Left hindlimb (tissue), 1 donor: ENCODE results near the gene C3orf20.

Experiments used
- DNase-seq: peaks from one replicate; pipeline ENCODE4 v3.0.0-alpha.2; 2018

The C3orf20 gene

DNA sequence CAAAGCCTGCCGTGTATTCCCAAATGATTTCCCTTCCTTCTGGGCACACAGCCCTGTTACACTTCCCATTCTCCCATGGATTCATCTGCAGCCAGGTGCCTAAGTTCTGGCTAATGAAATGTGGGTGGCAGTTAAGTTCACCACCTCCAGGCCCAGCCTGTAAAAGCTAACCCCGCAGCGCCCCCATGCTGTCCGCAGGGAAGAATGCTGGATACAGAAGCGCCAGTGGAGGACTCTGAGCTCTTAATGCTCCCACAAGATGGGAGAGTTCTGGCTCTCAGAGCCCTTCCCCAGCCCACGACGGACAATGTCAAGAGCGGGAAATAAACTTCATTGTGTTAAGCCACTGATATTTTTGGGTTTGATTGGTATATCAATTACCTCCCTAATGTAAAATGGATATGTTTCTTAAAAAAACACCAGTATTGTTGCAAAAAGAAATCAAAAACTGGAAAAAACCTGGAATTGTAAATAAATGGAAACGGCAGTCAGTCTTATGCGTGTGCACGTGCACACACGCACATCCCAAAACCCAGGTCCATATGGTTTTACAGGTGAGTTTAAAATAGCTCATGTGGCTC, 106.1 kb downstream of the C3orf20 start:
- DNase-seq = no peak

DNA sequence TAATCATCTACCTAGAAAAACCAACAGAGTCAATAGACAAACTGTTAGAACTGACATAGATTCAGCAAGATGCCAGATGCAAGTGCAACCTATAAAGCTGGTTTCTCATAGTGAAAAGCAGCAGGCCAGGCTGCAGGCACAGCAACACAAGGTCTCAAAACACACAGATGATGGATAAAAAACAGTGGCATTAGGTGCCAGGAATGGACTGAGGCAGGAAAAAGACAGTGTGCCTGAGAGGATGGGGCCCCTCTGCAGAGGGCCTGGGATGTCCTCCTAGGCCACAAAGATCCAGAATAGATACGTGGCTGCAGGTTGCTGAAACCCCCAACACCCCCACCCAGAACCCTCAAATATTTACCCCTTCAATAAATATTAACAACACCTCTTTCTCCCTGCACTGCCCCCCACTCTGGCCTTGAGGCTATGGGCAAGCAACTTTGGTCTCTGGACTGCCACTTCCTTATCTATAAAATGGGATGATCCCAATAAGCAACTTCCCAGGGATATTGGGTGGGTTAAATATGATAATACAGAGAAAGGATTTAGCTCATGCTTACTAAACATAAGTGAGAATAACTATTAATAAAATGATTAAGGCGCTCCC, 108.6 kb downstream of the C3orf20 start:
- DNase-seq = no peak

DNA sequence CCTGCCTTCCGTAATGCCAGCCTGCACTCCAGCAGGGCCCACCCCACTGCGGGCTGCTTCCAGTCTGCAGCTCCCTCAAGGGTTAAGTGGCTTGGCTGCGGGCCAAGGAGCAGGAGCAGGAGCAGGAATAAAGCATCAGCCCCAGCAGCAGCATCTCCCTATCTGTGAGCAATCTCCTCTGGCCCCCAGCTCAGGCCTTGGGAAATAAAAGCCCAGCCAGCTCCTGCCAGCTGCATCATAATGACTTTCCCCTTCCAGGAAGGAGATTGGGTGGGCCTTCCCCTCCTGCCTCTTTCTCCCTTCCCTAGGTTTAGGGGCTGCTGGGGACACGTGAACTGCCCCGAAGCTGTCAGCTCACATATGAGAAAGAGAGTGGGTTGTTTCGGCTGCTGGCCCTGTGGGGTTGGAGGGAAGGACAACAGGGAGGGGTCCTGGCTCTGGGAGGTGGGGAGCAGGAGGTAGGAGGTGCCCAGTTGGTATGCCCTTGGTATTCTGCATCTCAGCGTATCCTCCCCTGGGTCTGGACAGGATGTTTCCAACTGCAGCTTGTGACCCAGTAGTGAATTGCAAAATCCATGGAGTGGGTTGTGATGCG, 109.2 kb downstream of the C3orf20 start:
- DNase-seq = no peak

DNA sequence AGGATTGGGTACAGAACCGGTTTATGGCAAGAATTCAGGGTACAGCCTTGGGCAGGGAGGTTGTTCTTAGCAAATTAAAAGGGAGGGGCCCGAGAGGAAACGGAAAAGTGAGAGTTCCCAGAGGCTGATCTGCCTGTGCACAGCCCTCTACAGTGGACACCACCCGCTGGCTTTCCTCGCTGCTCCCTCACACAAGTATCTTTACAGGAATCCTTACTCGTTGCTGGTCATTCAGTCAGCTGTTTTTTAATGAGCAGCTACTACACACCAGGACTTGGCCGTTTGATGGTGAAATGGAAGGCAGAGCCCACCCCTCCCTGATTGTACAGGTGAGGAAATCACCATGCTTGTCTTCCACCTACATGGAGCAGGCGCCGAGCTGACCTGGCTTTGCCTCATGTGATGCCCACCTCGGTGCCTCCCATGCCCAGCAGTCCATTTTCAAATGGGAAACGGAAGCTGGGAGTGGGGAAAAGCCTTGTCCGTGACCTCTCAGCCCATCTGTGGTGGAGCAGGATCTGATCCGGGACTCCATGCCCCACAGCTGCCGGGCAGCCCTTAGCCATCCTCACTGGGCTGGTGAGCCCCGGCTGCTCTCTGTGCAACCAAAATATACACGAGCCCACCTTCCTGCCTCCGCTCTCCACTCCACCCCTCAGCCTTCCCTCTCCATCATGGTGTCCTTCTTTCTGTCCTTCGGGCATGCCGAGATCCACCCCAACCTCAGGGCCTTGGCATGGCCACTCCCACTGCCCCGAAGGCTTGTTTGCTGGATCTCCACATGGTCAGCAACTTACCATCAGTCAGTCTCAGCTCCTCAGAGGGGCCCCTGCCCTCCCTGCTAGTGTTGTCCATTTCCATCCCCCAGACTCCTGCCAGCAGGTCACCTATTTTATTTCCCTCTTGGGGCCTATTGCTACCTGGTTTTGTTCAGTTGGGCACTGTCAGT, 110.5 kb downstream of the C3orf20 start:
- DNase-seq = no peak

DNA sequence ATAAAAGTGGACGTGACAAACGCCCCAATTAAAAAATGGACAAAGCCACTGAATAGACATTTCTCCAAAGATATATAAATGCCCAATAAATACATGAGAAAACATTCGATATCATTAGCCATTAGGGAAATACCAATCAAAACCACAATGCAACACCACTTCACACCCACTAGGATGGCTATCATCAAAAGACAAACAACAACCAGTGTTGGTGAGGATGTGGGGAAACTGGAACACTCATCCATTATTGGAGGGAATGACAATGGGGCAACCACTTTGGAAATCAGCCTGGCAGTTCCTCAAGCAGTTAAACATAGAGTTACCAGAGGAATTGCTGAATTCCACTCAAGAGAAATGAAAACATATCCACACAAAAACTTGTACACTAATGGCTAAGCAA, 111.4 kb downstream of the C3orf20 start:
- DNase-seq = no peak

DNA sequence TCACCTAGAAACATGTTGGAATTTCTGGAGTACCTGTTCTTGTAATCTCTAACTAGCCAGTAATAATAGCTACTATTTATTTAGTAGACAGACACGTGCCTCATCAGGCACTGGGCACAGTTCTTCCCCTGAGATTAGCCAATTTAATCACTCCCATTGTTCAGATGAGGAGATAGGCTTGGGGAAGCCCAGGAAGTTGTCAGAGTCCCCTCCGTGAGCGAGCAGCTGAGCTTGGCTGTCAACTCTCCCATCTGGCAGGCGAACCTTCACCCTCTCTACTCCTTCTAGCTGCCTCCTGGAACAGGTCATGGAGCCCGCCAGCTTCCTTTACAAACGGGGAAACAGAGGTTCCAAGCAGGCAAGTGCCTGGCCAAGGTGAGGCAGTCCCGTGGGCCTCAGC, 112.7 kb downstream of the C3orf20 start:
- no peak for DNase-seq

DNA sequence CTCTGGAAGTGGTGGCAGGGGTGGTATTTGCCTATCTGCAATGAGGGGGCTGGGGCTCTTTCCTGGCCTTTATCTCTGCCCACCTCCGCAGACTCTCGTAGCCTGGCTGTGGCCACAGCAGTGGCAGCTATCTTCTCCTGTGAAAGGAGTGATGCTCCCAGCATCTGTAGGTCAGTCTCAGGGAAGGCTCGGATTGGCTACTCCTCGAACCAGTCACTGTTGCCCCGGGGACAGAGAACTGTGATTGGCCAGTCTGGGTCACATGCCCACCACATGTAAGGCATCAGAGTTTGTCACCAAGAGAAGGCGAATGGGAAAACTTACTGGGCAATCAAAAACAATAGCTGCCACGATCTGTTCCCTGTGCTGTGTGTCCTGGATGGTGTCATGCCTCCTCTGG, 113.7 kb downstream of the C3orf20 start:
- no peak for DNase-seq

DNA sequence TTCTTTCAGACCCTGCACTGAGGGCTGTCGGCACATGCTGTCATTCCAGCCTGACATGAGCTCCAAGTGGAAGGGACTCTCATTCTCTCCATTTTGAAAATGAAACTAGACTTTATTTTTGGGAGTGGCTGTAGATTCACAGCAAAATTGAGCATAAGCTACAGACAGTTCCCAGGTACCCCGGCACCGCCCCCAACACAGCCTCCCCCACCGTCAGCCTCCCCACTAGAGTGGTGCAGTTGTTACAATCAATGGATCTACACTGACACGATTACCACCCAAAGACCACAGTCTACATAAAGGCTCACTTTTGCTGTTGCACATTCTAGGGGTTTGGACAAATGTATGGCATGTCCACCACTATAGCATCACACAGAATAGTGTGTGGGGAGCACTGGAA, 114.3 kb downstream of the C3orf20 start:
- DNase-seq = no peak

DNA sequence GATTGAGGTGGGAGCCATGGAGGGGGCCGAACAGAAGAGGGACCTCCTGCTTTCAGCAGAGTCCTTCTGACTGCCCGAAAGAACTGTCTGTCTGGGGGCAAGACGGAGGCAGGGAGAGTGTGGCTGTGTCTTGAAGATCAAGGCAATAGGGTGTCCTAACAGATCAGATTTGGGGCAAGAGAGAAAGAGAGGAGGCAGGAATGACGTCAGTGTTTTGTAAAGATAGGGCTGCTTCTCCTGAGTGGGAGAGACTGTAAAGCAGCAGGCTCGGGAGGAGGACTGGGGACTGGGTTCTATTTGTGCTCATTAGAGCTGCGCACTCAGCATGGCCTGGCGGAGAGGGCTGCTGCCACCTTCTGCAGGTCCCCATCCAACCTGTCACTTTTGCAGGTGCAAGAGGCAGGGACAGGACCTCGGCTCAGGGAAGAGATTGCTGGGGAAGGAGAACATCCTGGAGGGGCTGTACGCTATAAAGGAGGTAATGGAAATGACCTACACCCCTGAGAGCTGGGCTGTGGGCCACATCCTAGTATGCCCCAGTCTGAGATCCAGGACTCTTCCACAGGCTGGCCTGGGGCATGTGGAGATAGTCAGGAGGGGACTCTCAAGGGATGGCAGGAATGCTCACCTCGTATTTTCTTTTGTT, 114.8 kb downstream of the C3orf20 start:
- DNase-seq = no peak

DNA sequence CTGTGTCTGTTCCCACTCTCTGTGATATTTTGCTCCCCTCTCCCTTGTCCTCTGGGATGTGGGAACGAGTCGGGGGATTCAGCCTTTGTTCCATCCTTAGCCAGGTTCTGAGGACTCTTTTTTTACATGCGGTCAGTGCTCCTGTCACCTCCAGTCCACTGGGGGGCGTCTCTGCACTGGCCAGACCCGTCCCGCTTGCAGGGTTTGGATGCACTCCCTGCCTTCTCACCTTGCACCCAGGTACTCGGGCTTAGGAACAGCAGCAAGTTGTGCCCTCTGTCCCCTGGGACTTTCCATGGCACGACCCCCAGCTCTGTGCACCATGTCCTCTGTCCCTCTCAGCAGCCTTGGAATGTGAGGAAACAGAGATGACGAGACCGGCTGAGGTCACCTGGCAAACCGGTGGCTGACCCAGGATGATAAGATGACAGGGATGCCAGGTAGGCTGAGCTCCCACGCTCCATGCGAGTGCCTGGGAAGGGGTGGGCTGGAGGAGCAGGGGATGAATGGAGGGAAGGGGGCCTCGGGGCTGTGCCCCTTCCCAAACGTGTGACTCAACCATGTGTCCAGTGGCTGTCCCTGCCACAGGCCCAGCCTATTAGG, 116.5 kb downstream of the C3orf20 start:
- peak; percentile 58 for DNase-seq

DNA sequence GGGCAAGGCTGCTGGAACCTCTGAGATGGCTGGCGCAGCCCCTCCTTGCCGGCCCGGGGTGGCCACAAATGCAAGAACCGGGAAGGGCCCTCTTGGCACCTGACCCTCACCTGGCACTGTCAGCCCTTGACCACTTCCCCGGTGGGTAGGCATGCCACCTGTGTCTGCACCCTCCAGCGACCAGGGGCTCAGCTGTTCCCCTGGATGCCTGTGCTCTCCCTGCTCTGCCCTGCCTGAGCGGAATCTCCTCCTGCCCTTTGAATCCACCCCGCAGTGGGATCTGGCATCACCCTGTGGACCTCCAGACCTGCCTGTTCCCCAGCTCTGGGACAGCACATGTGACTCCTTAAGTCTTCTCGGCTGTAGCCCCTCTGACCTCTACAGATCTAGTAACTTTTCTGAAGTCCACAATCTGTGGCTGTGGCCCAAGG, 117.8 kb downstream of the C3orf20 start:
- no peak for DNase-seq

DNA sequence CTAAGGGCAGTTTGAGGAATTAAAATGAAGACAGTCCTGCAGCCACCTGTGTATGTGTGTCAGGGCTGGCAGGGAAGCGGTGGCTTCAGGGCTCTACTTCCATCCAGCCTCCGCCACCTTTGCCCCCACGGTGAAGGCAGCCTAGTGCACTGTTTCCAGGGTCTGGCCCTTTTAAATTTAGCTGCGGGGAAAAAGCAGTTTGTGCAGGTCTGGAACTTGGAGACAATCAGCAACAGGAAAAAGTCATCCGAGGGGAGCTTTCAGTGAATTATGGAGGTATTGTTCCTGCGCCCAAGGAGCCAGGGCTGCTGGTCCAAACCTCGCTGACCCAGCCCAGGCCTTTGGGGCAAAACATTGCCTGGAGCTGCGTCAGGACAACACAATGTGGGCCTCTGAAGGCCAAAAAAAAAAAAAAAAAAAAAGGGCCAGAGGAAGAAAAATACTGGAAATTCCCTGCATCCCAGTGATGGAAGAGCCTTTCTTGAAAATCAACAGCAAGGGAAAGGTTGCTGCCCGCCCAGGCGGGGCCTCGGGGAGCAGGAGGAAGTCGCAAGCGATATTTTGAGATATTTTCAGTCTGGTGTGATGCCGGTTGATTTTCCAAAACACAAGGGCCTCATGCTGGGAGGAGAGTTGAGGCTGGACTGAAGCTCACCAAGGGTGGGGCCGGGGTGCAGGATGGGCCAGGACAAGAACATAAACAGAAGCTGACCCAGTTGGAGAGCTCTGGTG, 118.4 kb downstream of the C3orf20 start:
- no peak for DNase-seq

DNA sequence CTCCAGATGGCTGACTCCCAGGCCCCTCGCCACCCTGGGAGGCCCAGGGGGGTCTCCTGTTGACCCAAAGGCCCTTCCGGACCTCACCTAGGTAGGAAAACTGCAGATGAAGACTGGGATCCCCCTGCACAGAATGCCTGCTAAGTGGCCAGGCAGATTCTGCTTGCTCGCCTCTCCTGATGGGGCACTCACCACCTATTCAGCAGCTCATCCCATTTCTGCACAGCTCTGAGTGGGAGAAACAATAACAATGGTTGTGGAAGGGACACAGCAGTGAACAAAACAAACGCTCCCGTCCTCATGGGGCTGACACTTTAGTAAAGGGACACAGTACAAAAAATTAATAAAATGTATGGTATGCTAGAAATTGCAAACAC, 118.9 kb downstream of the C3orf20 start:
- DNase-seq = no peak

DNA sequence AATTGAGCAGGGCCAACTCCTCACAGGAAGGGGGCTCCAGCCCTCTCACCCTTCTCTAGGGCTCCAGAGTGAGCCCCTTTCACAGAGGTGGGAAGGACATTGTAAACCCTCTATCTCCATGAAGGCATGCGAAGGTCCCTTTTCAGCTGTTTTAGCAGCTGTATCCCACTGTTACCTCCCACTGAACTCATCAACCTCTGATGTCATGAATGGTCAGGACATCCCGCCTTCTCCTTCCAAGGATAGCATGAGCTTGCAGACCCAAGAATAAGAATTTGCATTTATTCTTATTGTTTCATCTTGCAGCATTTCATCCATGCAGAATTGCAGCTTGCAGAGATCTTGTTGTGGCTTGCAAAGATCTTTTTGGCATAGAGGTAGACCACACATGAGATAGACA, 119.5 kb downstream of the C3orf20 start:
- DNase-seq = no peak

DNA sequence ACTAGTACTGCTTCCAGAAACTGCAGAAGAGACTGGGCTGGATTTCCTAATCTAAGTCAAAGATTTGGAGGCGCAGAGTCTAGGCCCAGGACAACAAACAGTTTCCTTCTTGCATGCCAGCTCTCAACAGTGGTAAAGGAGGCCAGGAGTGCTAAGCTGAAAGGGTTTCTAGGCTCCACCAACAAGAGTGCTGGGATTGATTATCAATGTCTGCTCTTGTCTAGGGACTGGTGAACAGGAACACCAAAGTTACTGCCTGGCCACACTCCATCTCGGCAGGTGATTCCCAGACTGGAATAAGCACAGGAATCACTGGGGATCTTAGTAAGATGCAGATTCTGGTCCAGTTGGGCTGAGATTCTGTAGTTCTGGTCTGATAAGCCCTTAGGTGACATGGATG, 121.1 kb downstream of the C3orf20 start:
- DNase-seq = no peak

DNA sequence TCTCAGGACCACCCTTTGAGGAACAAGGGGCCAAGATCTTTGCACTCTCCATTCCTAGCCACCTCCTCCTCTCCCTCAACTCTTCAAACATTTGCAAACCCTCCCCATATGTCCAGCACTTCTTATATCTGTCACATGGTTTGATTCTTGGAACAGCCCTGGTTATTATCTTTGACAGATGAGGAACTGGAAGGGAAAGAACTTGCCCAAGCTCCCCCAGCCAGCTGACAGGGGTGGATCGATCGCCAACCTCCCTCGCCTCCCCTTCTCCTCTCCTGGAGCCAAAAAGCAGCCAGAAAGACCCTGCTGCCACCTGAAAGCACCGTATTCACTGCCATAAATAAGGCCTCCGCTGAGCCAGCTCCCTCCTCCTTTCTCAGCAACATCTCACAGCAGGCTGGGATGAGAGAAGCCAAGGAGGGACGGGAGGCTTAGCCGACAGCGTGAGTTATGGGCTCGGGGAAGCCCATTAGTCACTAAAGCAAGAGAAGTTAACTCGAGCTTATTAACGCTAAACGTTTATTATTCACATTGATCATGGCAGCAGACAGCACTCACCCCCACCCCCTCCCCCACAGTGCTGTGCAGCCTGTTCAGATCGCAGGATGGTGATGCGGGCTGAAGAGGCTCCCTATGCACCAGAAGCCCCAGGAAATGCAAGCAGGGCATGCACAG, 121.6 kb downstream of the C3orf20 start:
- no peak for DNase-seq

DNA sequence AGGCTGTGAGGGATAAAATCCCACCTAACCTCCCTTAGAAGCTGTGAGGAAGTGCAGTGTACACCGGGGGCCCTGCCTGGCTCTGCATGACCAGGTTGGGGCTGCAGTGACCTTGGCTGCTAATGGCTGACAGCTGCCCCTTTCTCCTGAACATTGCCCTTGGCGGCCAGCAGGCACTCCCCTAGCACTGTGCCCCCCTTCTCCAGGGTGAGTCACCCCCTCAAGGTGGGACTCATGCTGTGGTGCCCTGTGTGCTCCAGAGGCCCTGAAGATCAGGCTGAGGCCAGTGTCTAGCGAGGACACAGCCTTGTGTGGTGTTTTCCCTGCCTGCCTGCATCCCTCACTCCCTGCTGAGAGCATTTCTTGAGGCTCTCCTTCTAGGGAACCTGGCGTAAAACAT, 122.8 kb downstream of the C3orf20 start:
- no peak for DNase-seq

DNA sequence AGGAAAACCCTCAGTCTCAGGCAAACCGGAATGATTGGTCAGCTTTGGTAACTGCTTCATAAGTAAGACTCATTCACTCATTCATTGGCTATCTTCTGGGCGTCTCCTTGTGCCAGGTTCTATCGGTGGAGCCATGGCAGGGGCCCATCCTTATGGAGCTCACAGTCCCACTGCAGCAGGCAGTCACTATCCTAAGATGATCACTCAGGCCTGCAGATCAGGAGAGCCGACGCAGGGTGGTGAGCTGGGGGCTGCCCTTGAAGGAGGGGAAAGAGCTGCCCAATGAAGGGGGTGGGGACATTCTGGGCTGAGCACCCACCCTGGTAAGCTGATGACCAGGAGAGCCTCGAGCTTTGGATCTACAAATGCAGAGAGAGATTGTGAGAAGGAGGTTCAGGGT, 123.3 kb downstream of the C3orf20 start:
- DNase-seq = no peak

DNA sequence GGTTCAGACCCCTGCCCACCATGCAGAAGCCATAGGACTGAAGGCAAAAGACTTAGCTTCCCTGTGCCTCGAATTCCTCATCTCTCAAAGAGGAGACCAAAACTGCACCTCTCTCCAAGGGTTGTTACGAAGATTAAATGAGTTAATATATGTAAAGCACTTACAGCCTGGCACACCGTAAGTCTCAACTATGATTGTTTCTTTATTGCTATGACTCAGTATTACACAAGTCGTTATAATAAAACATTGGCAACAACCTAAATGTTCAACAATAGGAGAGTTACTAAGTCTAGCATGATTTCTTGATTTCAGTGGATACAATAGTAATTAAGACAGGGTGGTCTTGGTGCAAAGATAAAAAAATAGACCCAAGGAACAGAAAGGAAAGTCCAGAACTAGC, 124.2 kb downstream of the C3orf20 start:
- DNase-seq = no peak

DNA sequence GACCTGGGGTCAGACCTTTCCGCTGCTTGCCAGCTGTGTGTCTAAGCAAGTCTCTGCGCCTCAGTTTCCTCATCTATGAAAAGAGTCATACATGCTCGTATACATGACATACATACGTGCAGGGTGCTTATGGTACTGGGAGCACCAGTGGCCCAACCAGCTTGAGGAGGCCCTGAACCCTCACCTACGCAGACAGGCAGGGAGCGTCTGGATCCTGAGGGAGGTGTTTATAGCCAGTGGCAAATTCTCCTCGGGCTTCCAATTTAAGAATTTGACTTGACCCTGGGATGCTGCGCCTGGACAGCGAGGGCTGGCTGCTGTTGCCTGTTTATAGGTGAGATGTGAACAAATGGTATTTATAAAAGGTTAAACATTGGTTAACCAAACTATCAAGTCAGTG, 126.1 kb downstream of the C3orf20 start:
- DNase-seq = no peak

DNA sequence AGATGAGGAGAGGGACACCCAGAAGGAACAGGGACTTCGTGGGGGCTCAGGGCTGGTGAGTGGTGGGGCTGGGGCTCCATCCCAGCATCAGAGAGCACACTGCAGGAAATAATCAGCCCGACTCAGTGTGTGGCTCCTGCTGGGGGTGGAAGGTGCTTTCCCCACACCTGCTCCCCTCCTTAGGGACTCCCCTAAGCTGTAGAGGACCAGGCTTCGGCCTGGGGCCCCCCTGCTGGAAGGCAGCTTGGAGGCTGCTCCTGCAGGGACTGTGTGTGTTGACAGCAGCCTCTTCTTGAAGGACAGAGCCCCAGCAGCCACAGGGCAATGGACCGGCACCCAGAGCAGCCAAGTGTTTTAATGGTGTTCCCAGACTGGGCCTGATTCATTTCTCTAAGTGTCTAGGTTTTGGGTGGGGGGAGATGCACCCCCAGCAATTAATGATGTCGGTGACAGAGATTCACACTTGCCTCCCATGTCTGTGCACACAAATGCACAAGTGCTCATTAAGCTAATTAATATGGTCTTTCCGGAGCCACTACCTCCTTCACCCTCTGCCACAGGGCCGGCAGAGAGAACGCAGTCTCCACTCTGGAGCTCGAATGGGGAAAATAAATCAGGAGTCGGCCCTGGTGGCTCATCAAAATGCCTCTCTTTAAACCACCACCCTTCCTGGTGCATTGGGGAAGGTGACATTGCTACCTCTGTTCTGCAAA, 126.9 kb downstream of the C3orf20 start:
- no peak for DNase-seq
